HepG2 (cell line): Measurements from ENCODE around the gene RCCD1. TPM values are rescaled to one million over a fixed set of nuclear protein-coding genes. Genes with fewer than 3 reads are reported as not detected.

Experiments used
- DMTF1 ChIP-seq: sonication (generic); formaldehyde crosslinking; IDR thresholded peaks from 2 replicates; pipeline ENCODE4 v1.4.0; 2020; ENCODE audit warnings: mild to moderate bottlenecking, missing genetic modification reagents
- FIP1L1 ChIP-seq: fragments of 200-400 bp; formaldehyde crosslinking; IDR thresholded peaks from 2 replicates; pipeline ENCODE4 v1.6.1; 2018; ENCODE audit warnings: low read depth, mild to moderate bottlenecking, low read length, moderate library complexity, borderline replicate concordance; ENCODE audit not compliant: insufficient read depth
- FOSL1 ChIP-seq: sonication (generic); formaldehyde crosslinking; IDR thresholded peaks from 2 replicates; pipeline ENCODE4 v1.9.0; 2021; ENCODE audit warnings: missing genetic modification reagents, borderline replicate concordance
- GTF2F1 ChIP-seq: fragments of 150-350 bp; IDR thresholded peaks from 2 replicates; pipeline ENCODE4 v1.6.1; 2014; ENCODE audit warnings: low read length
- GZF1 ChIP-seq: sonication (generic); formaldehyde crosslinking; IDR thresholded peaks from 2 replicates; pipeline ENCODE4 v1.5.1; 2020; ENCODE audit warnings: mild to moderate bottlenecking, missing genetic modification reagents
- HDAC1 ChIP-seq: sonication (generic); formaldehyde crosslinking; IDR thresholded peaks from 2 replicates; pipeline ENCODE4 v1.5.1; 2020; ENCODE audit warnings: mild to moderate bottlenecking, missing genetic modification reagents
- JARID2 ChIP-seq: sonication (generic); formaldehyde crosslinking; IDR thresholded peaks from 2 replicates; pipeline ENCODE4 v1.8.1; 2023; ENCODE audit warnings: missing genetic modification reagents, inconsistent platforms; ENCODE audit not compliant: insufficient replicate concordance
- KDM3A ChIP-seq: IDR thresholded peaks from 2 replicates; pipeline ENCODE4 v1.6.1; 2018; ENCODE audit warnings: low read depth, missing compliant biosample characterization
- MAFK ChIP-seq, 2 experiments: IDR thresholded peaks in 1 of 2; conservative IDR thresholded peaks in 1 of 2; 2 replicates each; pipeline ENCODE4 v1.6.1; 2011; ENCODE audit warnings: improper control_type of control experiment in 2 of 2, low read length in 2 of 2
- NCOR1 ChIP-seq: fragments of 200-600 bp; sonication (generic); IDR thresholded peaks from 2 replicates; pipeline ENCODE4 v1.7.0; 2017; ENCODE audit warnings: antibody characterized with exemption, low read length, borderline replicate concordance
- POLR2A ChIP-seq, 2 experiments: IDR thresholded peaks; 2 replicates each; pipeline ENCODE4 v1.6.1; 2011; ENCODE audit warnings: low read depth in 2 of 2, low read length in 2 of 2, mild to moderate bottlenecking in 1 of 2, moderate library complexity in 1 of 2; ENCODE audit not compliant: insufficient read depth in 1 of 2
- RBFOX2 ChIP-seq: fragments of 200-400 bp; formaldehyde crosslinking; IDR thresholded peaks from 2 replicates; pipeline ENCODE4 v1.6.1; 2017; ENCODE audit warnings: low read depth, mild to moderate bottlenecking, low read length
- STAG1 ChIP-seq: sonication (generic); formaldehyde crosslinking; IDR thresholded peaks from 2 replicates; pipeline ENCODE4 v1.4.0; 2020; ENCODE audit warnings: missing genetic modification reagents
- TBX3 ChIP-seq: fragments of 450-650 bp; IDR thresholded peaks from 2 replicates; pipeline ENCODE4 v1.6.1; 2017; ENCODE audit warnings: antibody characterized with exemption, mild to moderate bottlenecking, inconsistent platforms, borderline replicate concordance
- U2AF2 ChIP-seq: fragments of 200-400 bp; formaldehyde crosslinking; IDR thresholded peaks from 2 replicates; pipeline ENCODE4 v1.6.1; 2017; ENCODE audit warnings: low read depth, mild to moderate bottlenecking, low read length
- ZBTB7A ChIP-seq: sonication (generic); formaldehyde crosslinking; IDR thresholded peaks from 2 replicates; pipeline ENCODE4 v1.8.0; 2022; ENCODE audit warnings: mild to moderate bottlenecking, missing genetic modification reagents
- ZBTB8A ChIP-seq: sonication (generic); formaldehyde crosslinking; IDR thresholded peaks from 2 replicates; pipeline ENCODE4 v1.4.0; 2020; ENCODE audit warnings: mild to moderate bottlenecking, low read depth, missing genetic modification reagents, borderline replicate concordance
- ZFP82 ChIP-seq: sonication (generic); formaldehyde crosslinking; IDR thresholded peaks from 2 replicates; pipeline ENCODE4 v1.5.1; 2020; ENCODE audit warnings: mild to moderate bottlenecking, missing genetic modification reagents, borderline replicate concordance
- ZNF253 ChIP-seq: sonication (generic); formaldehyde crosslinking; IDR thresholded peaks from 2 replicates; pipeline ENCODE4 v1.8.0; 2022; ENCODE audit warnings: mild to moderate bottlenecking, missing genetic modification reagents, borderline replicate concordance
- ZNF460 ChIP-seq: sonication (generic); formaldehyde crosslinking; IDR thresholded peaks from 2 replicates; pipeline ENCODE4 v1.5.1; 2020; ENCODE audit warnings: missing genetic modification reagents, mild to moderate bottlenecking, borderline replicate concordance
- ZNF496 ChIP-seq: sonication (generic); formaldehyde crosslinking; IDR thresholded peaks from 2 replicates; pipeline ENCODE4 v1.8.1; 2023; ENCODE audit warnings: mild to moderate bottlenecking, moderate library complexity, missing genetic modification reagents; ENCODE audit not compliant: insufficient replicate concordance
- ZNF841 ChIP-seq: sonication (generic); formaldehyde crosslinking; IDR thresholded peaks from 2 replicates; pipeline ENCODE4 v1.8.1; 2023; ENCODE audit warnings: missing genetic modification reagents, borderline replicate concordance
- polyA plus RNA-seq, 8 experiments: library from polyadenylated mRNA; depleted of rRNA in 3 of 8; stranded (reverse) in 7 of 8; unstranded in 1 of 8; fragments of >200 nt; fragmentation: Illumina TruSeq in 4 of 8; extraction: Trizol in 4 of 8; gene quantifications; 2 replicates each; pipeline versions ENCODE4 v1.2.1 to v1.2.3, GENCODE V29; 2011 to 2016; ENCODE audit warnings: low read depth in 4 of 8, missing spikeins in 1 of 8, mixed read lengths in 1 of 8; ENCODE audit not compliant: insufficient read depth in 1 of 8
- total RNA-seq, 5 experiments: library from RNA; depleted of rRNA; stranded (reverse); fragments of >200 nt; fragmentation: Illumina TruSeq; extraction: Trizol; gene quantifications; 2 replicates each; pipeline ENCODE4 v1.2.3, GENCODE V29; 2016; ENCODE audit warnings: low read depth in 1 of 5
- TF ChIP-seq, protein P1 (sequence below): sonication (generic); formaldehyde crosslinking; IDR thresholded peaks from 2 replicates; pipeline ENCODE4 v1.4.0; 2020; ENCODE audit warnings: mild to moderate bottlenecking, missing genetic modification reagents

RCCD1 gene
- total and polyA plus RNA-seq, 2 of the 13 experiments (the other 11 are each of a cell fraction or from before 2014, with no cell fraction given): 14.1 to 15.1 TPM

DNA sequence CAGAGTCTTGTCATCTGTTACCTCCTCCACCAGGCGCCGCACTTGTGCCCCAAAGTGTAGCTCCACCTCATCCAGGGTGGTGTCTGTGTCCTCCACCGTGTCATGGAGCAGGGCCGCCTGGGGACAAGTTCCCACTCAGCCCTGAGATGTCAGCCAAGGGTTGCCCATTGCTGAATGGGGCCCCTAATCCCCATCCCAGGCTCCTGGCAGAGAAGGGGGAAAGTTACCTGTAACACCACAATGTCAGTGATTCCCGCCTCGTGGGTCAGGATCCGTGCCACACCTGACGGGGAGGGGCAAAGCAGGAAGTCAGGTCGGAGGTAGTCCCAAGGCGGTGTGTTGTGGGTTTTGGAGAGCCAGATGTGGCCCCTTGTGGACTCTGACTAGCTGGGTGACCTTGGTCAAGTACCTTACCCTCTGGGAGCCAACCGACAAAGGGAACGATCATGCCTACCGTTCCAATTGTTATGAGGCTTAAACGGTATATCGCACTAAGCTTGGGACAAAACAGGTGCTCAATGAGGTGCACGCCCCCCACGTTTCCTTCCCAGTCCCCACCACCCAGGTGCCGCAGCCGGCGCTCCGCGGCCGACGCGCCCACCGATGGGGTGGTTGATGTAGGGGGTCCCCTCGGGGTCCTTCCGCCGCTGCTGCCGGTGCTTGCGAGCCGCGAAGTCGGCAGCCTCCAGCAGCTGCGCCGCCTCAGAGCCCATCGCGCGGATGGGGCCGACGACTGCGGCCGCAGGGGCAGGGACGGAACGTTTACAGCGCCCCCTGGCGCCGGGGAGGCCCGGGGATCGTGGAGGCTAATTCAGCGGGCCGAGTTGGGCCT, 22.6 kb upstream of the RCCD1 start, which contains the start of gene HDDC3 (continued):
- TF ChIP-seq KDM3A (CRISPR knock-in tag) (peak; percentile 88; the same call in 1 of the 2 replicates), DMTF1 (CRISPR knock-in tag) (no peak), MAFK (conservative IDR thresholded peaks at IDR 0.05 in 1 of 2, IDR thresholded peaks at IDR 0.05 in 1 of 2; ENCODE audit: low read length in 2 of 2) (no peak), GTF2F1 (no peak), ZNF841 (no peak), FIP1L1 (no peak), RBFOX2 (peak; percentile 95), TBX3 (no peak), ZFP82 (no peak), POLR2A (IDR thresholded peaks at IDR 0.05; ENCODE audit: insufficient read depth in 1 of 2, low read depth in 2 of 2, low read length in 2 of 2) (peak in 1 of 2 experiments; percentile 74; a peak in 2 of 4 replicates), U2AF2 (no peak), ZBTB8A (CRISPR knock-in tag) (no peak), ZNF496 (CRISPR knock-in tag) (no peak), NCOR1 (no peak), ZBTB7A (CRISPR knock-in tag) (peak; percentile 71; the same call in 1 of the 2 replicates), STAG1 (CRISPR knock-in tag) (peak; percentile 46), JARID2 (no peak), FOSL1 (CRISPR knock-in tag) (no peak), ZNF253 (CRISPR knock-in tag) (peak; percentile 72; the same call in 1 of the 2 replicates), GZF1 (CRISPR knock-in tag) (no peak), ZNF460 (CRISPR knock-in tag) (no peak), HDAC1 (CRISPR knock-in tag) (peak; percentile 87)
- TF ChIP-seq, protein P1, sequence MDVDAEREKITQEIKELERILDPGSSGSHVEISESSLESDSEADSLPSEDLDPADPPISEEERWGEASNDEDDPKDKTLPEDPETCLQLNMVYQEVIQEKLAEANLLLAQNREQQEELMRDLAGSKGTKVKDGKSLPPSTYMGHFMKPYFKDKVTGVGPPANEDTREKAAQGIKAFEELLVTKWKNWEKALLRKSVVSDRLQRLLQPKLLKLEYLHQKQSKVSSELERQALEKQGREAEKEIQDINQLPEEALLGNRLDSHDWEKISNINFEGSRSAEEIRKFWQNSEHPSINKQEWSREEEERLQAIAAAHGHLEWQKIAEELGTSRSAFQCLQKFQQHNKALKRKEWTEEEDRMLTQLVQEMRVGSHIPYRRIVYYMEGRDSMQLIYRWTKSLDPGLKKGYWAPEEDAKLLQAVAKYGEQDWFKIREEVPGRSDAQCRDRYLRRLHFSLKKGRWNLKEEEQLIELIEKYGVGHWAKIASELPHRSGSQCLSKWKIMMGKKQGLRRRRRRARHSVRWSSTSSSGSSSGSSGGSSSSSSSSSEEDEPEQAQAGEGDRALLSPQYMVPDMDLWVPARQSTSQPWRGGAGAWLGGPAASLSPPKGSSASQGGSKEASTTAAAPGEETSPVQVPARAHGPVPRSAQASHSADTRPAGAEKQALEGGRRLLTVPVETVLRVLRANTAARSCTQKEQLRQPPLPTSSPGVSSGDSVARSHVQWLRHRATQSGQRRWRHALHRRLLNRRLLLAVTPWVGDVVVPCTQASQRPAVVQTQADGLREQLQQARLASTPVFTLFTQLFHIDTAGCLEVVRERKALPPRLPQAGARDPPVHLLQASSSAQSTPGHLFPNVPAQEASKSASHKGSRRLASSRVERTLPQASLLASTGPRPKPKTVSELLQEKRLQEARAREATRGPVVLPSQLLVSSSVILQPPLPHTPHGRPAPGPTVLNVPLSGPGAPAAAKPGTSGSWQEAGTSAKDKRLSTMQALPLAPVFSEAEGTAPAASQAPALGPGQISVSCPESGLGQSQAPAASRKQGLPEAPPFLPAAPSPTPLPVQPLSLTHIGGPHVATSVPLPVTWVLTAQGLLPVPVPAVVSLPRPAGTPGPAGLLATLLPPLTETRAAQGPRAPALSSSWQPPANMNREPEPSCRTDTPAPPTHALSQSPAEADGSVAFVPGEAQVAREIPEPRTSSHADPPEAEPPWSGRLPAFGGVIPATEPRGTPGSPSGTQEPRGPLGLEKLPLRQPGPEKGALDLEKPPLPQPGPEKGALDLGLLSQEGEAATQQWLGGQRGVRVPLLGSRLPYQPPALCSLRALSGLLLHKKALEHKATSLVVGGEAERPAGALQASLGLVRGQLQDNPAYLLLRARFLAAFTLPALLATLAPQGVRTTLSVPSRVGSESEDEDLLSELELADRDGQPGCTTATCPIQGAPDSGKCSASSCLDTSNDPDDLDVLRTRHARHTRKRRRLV (CRISPR knock-in tag): peak; percentile 72; the same call in 1 of the 2 replicates
